ENCODE data around the gene CCND1. TPM values are rescaled to one million over a fixed set of nuclear protein-coding genes. Genes with fewer than 3 reads are reported as not detected.

The CCND1 gene
- total RNA-seq, 1 experiment from 2014 or later: 372 TPM

- WGBS (ENCODE audit: extremely low coverage, insufficient read length, low lambda C conversion rate): no CpG with 5 or more reads among the region's 6 CpGs
- Histone ChIP-seq H3K56ac (ENCODE audit: insufficient read length, low read depth, low read length) (no peak overlapping the region), H3K79me1 (ENCODE audit: insufficient read depth, low read depth, low read length, poor library complexity, severe bottlenecking) (no peaks in the 10 kb centered on the region), H3K4me1 (ENCODE audit: insufficient read depth, low read length) (no peaks in the 10 kb centered on the region), H4K20me1 (ENCODE audit: control insufficient read depth, insufficient read depth, insufficient read length) (no peaks in the 10 kb centered on the region), H3T11ph (ENCODE audit: low read length) (no peak overlapping the region), H2BK120ac (ENCODE audit: low read depth, low read length, poor library complexity, severe bottlenecking) (no peak overlapping the region), H3K9ac (ENCODE audit: extremely low read depth, insufficient read length, low read length) (no peak overlapping the region), H3K79me2 (ENCODE audit: insufficient read depth, low read length) (no peaks in the 10 kb centered on the region), H3K18ac (ENCODE audit: insufficient read length, low read depth, low read length) (no peak overlapping the region), H2BK20ac (ENCODE audit: low read depth, low read length, poor library complexity, severe bottlenecking) (no peak overlapping the region), H3K23me2 (ENCODE audit: insufficient read length, low read depth, low read length, poor library complexity, severe bottlenecking) (no peaks in the 10 kb centered on the region), H3K27me3 (ENCODE audit: insufficient read depth, low read length) (no peaks in the 10 kb centered on the region), H3K14ac (ENCODE audit: insufficient read depth, low read length) (no peak overlapping the region), H3K27ac (ENCODE audit: insufficient read length, low read depth, low read length) (no peak overlapping the region), H4K8ac (replicated peaks; ENCODE audit: insufficient read length, low read depth, low read length) (no peak overlapping the region), H2BK12ac (ENCODE audit: insufficient read length, low read depth, low read length) (no peak overlapping the region), H3K4me2 (ENCODE audit: insufficient read depth, insufficient read length, low read length) (no peak overlapping the region), H4K91ac (ENCODE audit: insufficient read length, low read depth, low read length) (no peak overlapping the region), H3K4ac (ENCODE audit: low read depth, low read length) (no peak overlapping the region), H3K9me3 (ENCODE audit: control insufficient read depth, low read depth, low read length) (no peaks in the 10 kb centered on the region), H3K23ac (ENCODE audit: insufficient read length, low read depth, low read length) (no peak overlapping the region), H4K5ac (ENCODE audit: insufficient read length, low read depth, low read length) (no peak overlapping the region), H2AK5ac (ENCODE audit: insufficient read length, low read length) (no peak overlapping the region), H2BK15ac (ENCODE audit: low read depth, low read length) (no peak overlapping the region), H2BK5ac (ENCODE audit: insufficient read length, low read length) (no peak overlapping the region), H2AFZ (ENCODE audit: low read length) (no peak overlapping the region)
- DNase-seq: no peak
- Mint-ChIP-seq H3K4me3 (no peak overlapping the region), H3K4me1 (no peaks in the 10 kb centered on the region), H3K9me3 (no peaks in the 10 kb centered on the region; a peak in 1 of 5 replicates), H3K27ac (no peak overlapping the region; a peak in 1 of 7 replicates), H3K27me3 (ENCODE audit: low read depth) (no peaks in the 10 kb centered on the region), H3K36me3 (ENCODE audit: insufficient read depth in 1 of 3, low read depth in 3 of 3) (no peaks in the 10 kb centered on the region)
- TF ChIP-seq CTCF (conservative IDR thresholded peaks at IDR 0.05): no peak
Measured at GRCh38 chr11:69593851-69594250, 47.1 kb upstream of the CCND1 start.
